Measurements from ENCODE around the gene ATP2B2. TPM values are rescaled to one million over a fixed set of nuclear protein-coding genes. Genes with fewer than 3 reads are reported as not detected.
A peak's percentile ranks its signal among the peaks of the same experiment; 100 is the strongest.

The ATP2B2 gene
- total and polyA plus RNA-seq, 9 of the 15 experiments (the other 6 are each of a cell fraction or from before 2014, with no cell fraction given): 0.06 TPM; not detected in 8

DNA sequence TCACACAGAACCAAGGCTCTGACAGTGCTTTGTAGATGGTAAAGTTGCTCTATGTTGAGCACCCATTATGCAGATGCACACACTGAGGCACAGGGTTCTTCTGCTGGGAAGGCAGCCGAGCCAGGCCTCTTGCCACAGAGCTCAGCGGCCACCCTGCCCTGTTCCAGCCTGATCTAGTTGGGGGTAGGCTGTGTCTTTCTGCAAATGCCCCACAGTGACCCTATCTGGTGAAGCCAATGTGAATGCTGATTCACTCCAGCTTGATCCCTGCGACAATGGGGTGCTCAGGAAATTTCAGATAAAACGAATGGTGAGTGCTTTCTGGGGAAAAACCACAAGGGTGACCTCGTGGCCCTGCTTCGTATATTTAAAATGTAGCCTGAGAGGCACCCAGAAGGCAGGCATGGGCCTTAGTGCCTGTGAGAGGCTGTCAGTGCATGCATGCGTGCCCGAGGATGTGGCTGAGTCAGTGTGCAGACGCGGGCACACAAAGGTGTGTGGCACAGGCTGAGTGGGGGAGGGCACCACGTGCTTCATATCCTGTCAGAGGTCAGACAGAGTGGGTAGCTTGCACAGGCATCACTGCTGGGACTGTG is 85.7 kb downstream of the ATP2B2 start (continued):
- no peak for TF ChIP-seq NUFIP1 (IDR thresholded peaks at IDR 0.05; ENCODE audit: partially characterized antibody)
- no peak for TF ChIP-seq KDM4B (IDR thresholded peaks at IDR 0.05; ENCODE audit: borderline replicate concordance in 2 of 2, low read depth in 1 of 2)
- no peak for TF ChIP-seq AFF1 (IDR thresholded peaks at IDR 0.05; ENCODE audit: low read depth in 1 of 2, partially characterized antibody in 2 of 2)
- 0 out of 2 replicates have a peak, but pooled peaks have one; percentile 16 for TF ChIP-seq TAL1 (IDR thresholded peaks at IDR 0.05)
- TF ChIP-seq, protein P1, sequence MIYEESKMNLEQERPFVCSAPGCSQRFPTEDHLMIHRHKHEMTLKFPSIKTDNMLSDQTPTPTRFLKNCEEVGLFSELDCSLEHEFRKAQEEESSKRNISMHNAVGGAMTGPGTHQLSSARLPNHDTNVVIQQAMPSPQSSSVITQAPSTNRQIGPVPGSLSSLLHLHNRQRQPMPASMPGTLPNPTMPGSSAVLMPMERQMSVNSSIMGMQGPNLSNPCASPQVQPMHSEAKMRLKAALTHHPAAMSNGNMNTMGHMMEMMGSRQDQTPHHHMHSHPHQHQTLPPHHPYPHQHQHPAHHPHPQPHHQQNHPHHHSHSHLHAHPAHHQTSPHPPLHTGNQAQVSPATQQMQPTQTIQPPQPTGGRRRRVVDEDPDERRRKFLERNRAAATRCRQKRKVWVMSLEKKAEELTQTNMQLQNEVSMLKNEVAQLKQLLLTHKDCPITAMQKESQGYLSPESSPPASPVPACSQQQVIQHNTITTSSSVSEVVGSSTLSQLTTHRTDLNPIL (CRISPR knock-in tag; IDR thresholded peaks at IDR 0.05): no peak
- TF ChIP-seq CREBBP (IDR thresholded peaks at IDR 0.05; ENCODE audit: low read depth, low read length): no peak
- TF ChIP-seq ETV1 (tag; conservative IDR thresholded peaks at IDR 0.05; ENCODE audit: low read depth): no peak
- no peak for TF ChIP-seq YBX1 (IDR thresholded peaks at IDR 0.05)
- no peak for TF ChIP-seq DACH1 (IDR thresholded peaks at IDR 0.05; ENCODE audit: partially characterized antibody)
- no peak for TF ChIP-seq ZNF12 (CRISPR knock-in tag; IDR thresholded peaks at IDR 0.05)
- TF ChIP-seq, protein P2, sequence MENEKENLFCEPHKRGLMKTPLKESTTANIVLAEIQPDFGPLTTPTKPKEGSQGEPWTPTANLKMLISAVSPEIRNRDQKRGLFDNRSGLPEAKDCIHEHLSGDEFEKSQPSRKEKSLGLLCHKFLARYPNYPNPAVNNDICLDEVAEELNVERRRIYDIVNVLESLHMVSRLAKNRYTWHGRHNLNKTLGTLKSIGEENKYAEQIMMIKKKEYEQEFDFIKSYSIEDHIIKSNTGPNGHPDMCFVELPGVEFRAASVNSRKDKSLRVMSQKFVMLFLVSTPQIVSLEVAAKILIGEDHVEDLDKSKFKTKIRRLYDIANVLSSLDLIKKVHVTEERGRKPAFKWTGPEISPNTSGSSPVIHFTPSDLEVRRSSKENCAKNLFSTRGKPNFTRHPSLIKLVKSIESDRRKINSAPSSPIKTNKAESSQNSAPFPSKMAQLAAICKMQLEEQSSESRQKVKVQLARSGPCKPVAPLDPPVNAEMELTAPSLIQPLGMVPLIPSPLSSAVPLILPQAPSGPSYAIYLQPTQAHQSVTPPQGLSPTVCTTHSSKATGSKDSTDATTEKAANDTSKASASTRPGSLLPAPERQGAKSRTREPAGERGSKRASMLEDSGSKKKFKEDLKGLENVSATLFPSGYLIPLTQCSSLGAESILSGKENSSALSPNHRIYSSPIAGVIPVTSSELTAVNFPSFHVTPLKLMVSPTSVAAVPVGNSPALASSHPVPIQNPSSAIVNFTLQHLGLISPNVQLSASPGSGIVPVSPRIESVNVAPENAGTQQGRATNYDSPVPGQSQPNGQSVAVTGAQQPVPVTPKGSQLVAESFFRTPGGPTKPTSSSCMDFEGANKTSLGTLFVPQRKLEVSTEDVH (IDR thresholded peaks at IDR 0.05; ENCODE audit: low read depth, partially characterized antibody): no peak
- peak; percentile 91 for TF ChIP-seq BCOR (IDR thresholded peaks at IDR 0.05)
- TF ChIP-seq ZNF274 (IDR thresholded peaks at IDR 0.05; ENCODE audit: borderline replicate concordance, low read depth, low read length): no peak
- TF ChIP-seq, protein P3, sequence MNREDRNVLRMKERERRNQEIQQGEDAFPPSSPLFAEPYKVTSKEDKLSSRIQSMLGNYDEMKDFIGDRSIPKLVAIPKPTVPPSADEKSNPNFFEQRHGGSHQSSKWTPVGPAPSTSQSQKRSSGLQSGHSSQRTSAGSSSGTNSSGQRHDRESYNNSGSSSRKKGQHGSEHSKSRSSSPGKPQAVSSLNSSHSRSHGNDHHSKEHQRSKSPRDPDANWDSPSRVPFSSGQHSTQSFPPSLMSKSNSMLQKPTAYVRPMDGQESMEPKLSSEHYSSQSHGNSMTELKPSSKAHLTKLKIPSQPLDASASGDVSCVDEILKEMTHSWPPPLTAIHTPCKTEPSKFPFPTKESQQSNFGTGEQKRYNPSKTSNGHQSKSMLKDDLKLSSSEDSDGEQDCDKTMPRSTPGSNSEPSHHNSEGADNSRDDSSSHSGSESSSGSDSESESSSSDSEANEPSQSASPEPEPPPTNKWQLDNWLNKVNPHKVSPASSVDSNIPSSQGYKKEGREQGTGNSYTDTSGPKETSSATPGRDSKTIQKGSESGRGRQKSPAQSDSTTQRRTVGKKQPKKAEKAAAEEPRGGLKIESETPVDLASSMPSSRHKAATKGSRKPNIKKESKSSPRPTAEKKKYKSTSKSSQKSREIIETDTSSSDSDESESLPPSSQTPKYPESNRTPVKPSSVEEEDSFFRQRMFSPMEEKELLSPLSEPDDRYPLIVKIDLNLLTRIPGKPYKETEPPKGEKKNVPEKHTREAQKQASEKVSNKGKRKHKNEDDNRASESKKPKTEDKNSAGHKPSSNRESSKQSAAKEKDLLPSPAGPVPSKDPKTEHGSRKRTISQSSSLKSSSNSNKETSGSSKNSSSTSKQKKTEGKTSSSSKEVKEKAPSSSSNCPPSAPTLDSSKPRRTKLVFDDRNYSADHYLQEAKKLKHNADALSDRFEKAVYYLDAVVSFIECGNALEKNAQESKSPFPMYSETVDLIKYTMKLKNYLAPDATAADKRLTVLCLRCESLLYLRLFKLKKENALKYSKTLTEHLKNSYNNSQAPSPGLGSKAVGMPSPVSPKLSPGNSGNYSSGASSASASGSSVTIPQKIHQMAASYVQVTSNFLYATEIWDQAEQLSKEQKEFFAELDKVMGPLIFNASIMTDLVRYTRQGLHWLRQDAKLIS (CRISPR knock-in tag; IDR thresholded peaks at IDR 0.05): no peak
- no peak for TF ChIP-seq WHSC1 (IDR thresholded peaks at IDR 0.05; ENCODE audit: low read length)
